Glutamatergic neuron (in vitro differentiated cells): Measurements from ENCODE around the gene ABHD17A. TPM values are rescaled to one million over a fixed set of nuclear protein-coding genes. Genes with fewer than 3 reads are reported as not detected.
A peak's percentile ranks its signal among the peaks of the same experiment; 100 is the strongest.

Experiments used
- DNase-seq: peaks from one replicate; pipeline ENCODE4 v3.0.0; 2022
- H3K27ac Mint-ChIP-seq: one replicate; pipeline ENCODE4 v1.8.0; 2020; ENCODE audit warnings: mild to moderate bottlenecking, mixed read lengths, inconsistent platforms; ENCODE audit not compliant: unreplicated experiment
- H3K27me3 Mint-ChIP-seq: one replicate; pipeline ENCODE4 v1.8.0; 2020; ENCODE audit warnings: mild to moderate bottlenecking, moderate library complexity, mixed read lengths, inconsistent platforms; ENCODE audit not compliant: unreplicated experiment
- H3K36me3 Mint-ChIP-seq: one replicate; pipeline ENCODE4 v1.8.0; 2020; ENCODE audit warnings: mild to moderate bottlenecking, mixed read lengths, inconsistent platforms; ENCODE audit not compliant: unreplicated experiment
- H3K4me1 Mint-ChIP-seq: one replicate; pipeline ENCODE4 v1.8.0; 2020; ENCODE audit warnings: mild to moderate bottlenecking, low read depth, mixed read lengths, inconsistent platforms; ENCODE audit not compliant: unreplicated experiment
- H3K4me3 Mint-ChIP-seq: one replicate; pipeline ENCODE4 v1.8.0; 2020; ENCODE audit warnings: mild to moderate bottlenecking, mixed read lengths, inconsistent platforms; ENCODE audit not compliant: unreplicated experiment
- H3K9me3 Mint-ChIP-seq: one replicate; pipeline ENCODE4 v1.8.0; 2020; ENCODE audit warnings: mild to moderate bottlenecking, moderate library complexity, mixed read lengths, inconsistent platforms; ENCODE audit not compliant: unreplicated experiment
- total RNA-seq: library from RNA; stranded (reverse); fragmentation: NEBNext Ultra II Directional; extraction: Animal tissue kit (Norgen Biotek cat#: 25700); gene quantifications from one replicate; pipeline ENCODE4 v1.2.1, GENCODE V29; 2021; ENCODE audit not compliant: unreplicated experiment
- TF ChIP-seq, protein P1 (sequence below): fragments of 200-600 bp; sonication (generic); IDR thresholded peaks from one replicate; pipeline ENCODE4 v1.5.0; 2021; ENCODE audit not compliant: partially characterized antibody, unreplicated experiment

The ABHD17A gene
- total RNA-seq, 1 donor from 2014 or later = 75.1 TPM

- H3K9me3 Mint-ChIP-seq = no peaks in the 10 kb centered on the region
- H3K27ac Mint-ChIP-seq = no peak overlapping the region
- H3K4me1 Mint-ChIP-seq = peaks cover 4% of the 10 kb centered on the region
- H3K27me3 Mint-ChIP-seq = peaks cover 4% of the 10 kb centered on the region
- no peaks in the 10 kb centered on the region for H3K36me3 Mint-ChIP-seq
- no peak overlapping the region for H3K4me3 Mint-ChIP-seq
- TF ChIP-seq, protein P1, sequence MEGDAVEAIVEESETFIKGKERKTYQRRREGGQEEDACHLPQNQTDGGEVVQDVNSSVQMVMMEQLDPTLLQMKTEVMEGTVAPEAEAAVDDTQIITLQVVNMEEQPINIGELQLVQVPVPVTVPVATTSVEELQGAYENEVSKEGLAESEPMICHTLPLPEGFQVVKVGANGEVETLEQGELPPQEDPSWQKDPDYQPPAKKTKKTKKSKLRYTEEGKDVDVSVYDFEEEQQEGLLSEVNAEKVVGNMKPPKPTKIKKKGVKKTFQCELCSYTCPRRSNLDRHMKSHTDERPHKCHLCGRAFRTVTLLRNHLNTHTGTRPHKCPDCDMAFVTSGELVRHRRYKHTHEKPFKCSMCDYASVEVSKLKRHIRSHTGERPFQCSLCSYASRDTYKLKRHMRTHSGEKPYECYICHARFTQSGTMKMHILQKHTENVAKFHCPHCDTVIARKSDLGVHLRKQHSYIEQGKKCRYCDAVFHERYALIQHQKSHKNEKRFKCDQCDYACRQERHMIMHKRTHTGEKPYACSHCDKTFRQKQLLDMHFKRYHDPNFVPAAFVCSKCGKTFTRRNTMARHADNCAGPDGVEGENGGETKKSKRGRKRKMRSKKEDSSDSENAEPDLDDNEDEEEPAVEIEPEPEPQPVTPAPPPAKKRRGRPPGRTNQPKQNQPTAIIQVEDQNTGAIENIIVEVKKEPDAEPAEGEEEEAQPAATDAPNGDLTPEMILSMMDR = no peak
- DNase-seq = no peak
These were observed 27.6 kb upstream of the ABHD17A start for GRCh38 chr19:1912760-1913505.

DNA sequence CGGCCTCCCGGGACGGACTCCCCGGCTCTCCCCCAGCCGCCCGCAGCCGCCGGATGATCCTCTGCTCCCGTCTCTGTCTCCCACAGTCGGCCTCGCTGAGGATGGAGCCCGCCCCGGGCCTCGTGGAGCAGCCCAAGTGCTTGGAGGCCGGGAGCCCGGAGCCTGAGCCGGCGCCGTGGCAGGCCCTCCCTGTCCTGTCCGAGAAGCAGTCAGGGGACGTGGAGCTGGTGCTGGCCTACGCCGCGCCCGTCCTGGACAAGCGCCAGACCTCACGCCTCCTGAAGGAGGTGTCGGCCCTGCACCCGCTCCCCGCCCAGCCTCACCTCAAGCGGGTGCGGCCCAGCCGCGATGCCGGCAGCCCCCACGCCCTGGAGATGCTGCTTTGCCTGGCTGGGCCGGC lies 26.7 kb upstream of the ABHD17A start:
- TF ChIP-seq, protein P1 = no peak
- peaks cover 4% of the 10 kb centered on the region for H3K4me1 Mint-ChIP-seq
- H3K36me3 Mint-ChIP-seq = no peaks in the 10 kb centered on the region
- no peak overlapping the region for H3K4me3 Mint-ChIP-seq
- H3K27me3 Mint-ChIP-seq = peaks cover 4% of the 10 kb centered on the region
- H3K9me3 Mint-ChIP-seq = no peaks in the 10 kb centered on the region
- H3K27ac Mint-ChIP-seq = no peak overlapping the region
- DNase-seq = no peak

DNA sequence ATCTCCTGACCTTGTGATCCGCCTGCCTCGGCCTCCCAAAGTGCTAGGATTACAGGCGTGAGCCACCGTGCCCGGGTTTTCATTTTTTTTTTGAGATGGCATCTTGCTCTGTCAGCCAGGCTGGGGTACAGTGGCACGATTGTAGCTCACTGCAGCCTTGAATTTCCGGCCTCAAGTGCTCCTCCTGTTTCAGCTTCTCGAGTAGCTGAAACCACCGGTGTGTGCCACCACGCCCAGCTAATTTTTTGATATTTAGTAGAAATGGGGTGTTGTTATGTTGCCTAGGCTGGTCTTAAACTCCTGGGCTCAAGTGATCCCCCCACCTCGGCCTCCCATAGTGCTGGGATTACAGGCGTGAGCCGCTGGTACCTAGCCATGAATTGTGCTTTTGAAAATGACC lies 25.8 kb upstream of the ABHD17A start:
- no peaks in the 10 kb centered on the region for H3K9me3 Mint-ChIP-seq
- TF ChIP-seq, protein P1 = no peak
- no peak overlapping the region for H3K4me3 Mint-ChIP-seq
- peaks cover 4% of the 10 kb centered on the region for H3K4me1 Mint-ChIP-seq
- DNase-seq = no peak
- peaks cover 4% of the 10 kb centered on the region for H3K27me3 Mint-ChIP-seq
- no peaks in the 10 kb centered on the region for H3K36me3 Mint-ChIP-seq
- H3K27ac Mint-ChIP-seq = no peak overlapping the region

DNA sequence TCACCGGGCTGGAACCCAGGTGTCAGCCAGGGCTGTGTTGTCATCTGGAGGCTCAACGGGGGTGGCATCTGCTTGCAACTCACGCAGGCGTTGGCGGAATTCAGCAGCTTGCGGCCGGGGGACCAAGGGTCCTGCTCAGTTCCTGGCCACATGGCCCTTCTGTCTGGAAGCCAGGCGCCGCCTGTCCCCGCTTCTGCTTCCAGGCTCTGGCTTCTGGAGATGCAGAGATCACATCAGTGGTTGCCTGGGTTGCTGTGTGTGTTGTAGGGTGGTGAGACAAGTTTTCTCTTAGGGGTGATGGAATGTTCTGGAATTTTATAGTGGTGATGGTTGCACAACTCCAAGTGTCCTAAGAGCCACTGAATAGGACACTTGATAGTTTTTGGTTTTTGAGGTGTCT lies 24.9 kb upstream of the ABHD17A start:
- H3K4me3 Mint-ChIP-seq = peak overlapping the region; percentile 44
- no peaks in the 10 kb centered on the region for H3K36me3 Mint-ChIP-seq
- peak; percentile 54 for DNase-seq
- H3K4me1 Mint-ChIP-seq = peaks cover 4% of the 10 kb centered on the region
- H3K9me3 Mint-ChIP-seq = peaks cover 2% of the 10 kb centered on the region
- H3K27ac Mint-ChIP-seq = peak overlapping the region; percentile 80
- peaks cover 5% of the 10 kb centered on the region for H3K27me3 Mint-ChIP-seq
- TF ChIP-seq, protein P1 = no peak

GRCh38 chr19:1909761-1910080 lies 24.4 kb upstream of the ABHD17A start:
- Mint-ChIP-seq H3K27me3 (peaks cover 5% of the 10 kb centered on the region), H3K4me3 (no peak overlapping the region), H3K4me1 (peaks cover 4% of the 10 kb centered on the region)

More at GRCh38 chr19:1909761-1910080, 24.4 kb upstream of the ABHD17A start:
- no peak for DNase-seq
- H3K36me3 Mint-ChIP-seq = no peaks in the 10 kb centered on the region
- TF ChIP-seq, protein P1 = no peak
- H3K27ac Mint-ChIP-seq = no peak overlapping the region
- peaks cover 2% of the 10 kb centered on the region for H3K9me3 Mint-ChIP-seq
